Measurements from ENCODE around the gene LOXL4.

- TF ChIP-seq CTCF (IDR thresholded peaks at IDR 0.05), result no peak
- TF ChIP-seq POLR2A (IDR thresholded peaks at IDR 0.05), result no peak
These were observed 18.4 kb upstream of the LOXL4 start for GRCh38 chr10:98286419-98286818.

Data from Peyer's patch (tissue), 4 donors.